K562 (cell line): ENCODE measurements around the gene ELF3. TPM values are rescaled to one million over a fixed set of nuclear protein-coding genes. Genes with fewer than 3 reads are reported as not detected.

Experiments used
- FOXM1 ChIP-seq, 2 experiments: fragments of 450-650 bp in 1 of 2; sonication (generic) in 1 of 2; formaldehyde crosslinking in 1 of 2; IDR thresholded peaks; 2 replicates each; pipeline versions ENCODE4 v1.6.1 to v1.9.0; 2017 to 2022; ENCODE audit warnings: low read depth in 2 of 2, mild to moderate bottlenecking in 2 of 2, missing genetic modification reagents in 1 of 2, moderate library complexity in 1 of 2
- MTF1 ChIP-seq: fragments of 250-450 bp; sonication (Bioruptor Pico); IDR thresholded peaks from 2 replicates; pipeline ENCODE4 v1.9.0; 2021; ENCODE audit warnings: moderate library complexity, mild to moderate bottlenecking, inconsistent platforms, borderline replicate concordance
- MXI1 ChIP-seq: IDR thresholded peaks from 2 replicates; pipeline ENCODE4 v1.6.1; 2011; ENCODE audit warnings: low read depth, mild to moderate bottlenecking, improper control_type of control experiment, low read length
- PHF20 ChIP-seq: fragments of 450-650 bp; IDR thresholded peaks from 2 replicates; pipeline ENCODE4 v1.6.1; 2018; ENCODE audit not compliant: partially characterized antibody
- SAFB2 ChIP-seq: fragments of 200-400 bp; formaldehyde crosslinking; IDR thresholded peaks from 2 replicates; pipeline ENCODE4 v1.6.1; 2018; ENCODE audit warnings: borderline replicate concordance, low read length, low read depth, moderate library complexity; ENCODE audit not compliant: severe bottlenecking
- SOX6 ChIP-seq: fragments of 450-650 bp; IDR thresholded peaks from 2 replicates; pipeline ENCODE4 v1.6.1; 2014; ENCODE audit warnings: mild to moderate bottlenecking
- TCF3 ChIP-seq: sonication (generic); formaldehyde crosslinking; IDR thresholded peaks from 2 replicates; pipeline ENCODE4 v1.4.0; 2020; ENCODE audit warnings: mild to moderate bottlenecking, missing genetic modification reagents
- ZNF174 ChIP-seq: fragments of 250-450 bp; sonication (Bioruptor Pico); IDR thresholded peaks from 2 replicates; pipeline ENCODE4 v1.4.0; 2020; ENCODE audit warnings: mild to moderate bottlenecking
- ZNF589 ChIP-seq: fragments of 200-800 bp; sonication (Bioruptor generic); IDR thresholded peaks from 2 replicates; pipeline ENCODE4 v1.6.1; 2016; ENCODE audit warnings: low read depth, missing genetic modification characterization, missing compliant biosample characterization
- polyA plus RNA-seq, 8 experiments: library from polyadenylated mRNA; depleted of rRNA in 4 of 8; stranded (reverse) in 5 of 8; unstranded in 3 of 8; fragments of >200 nt; fragmentation: Nextera tagmentation in 2 of 8; fragmentation: Illumina TruSeq in 1 of 8; extraction: Ambion mirVana in 2 of 8; extraction: Trizol in 1 of 8; gene quantifications; 2 replicates each; pipeline versions ENCODE4 v1.2.1 to v1.2.3, GENCODE V29; 2011 to 2014; ENCODE audit warnings: inconsistent platforms in 1 of 8, missing spikeins in 1 of 8
- total RNA-seq, 7 experiments: library from RNA; depleted of rRNA in 6 of 7; stranded (reverse); fragments of >200 nt in 6 of 7; fragmentation: Illumina TruSeq in 2 of 7; extraction: Trizol in 2 of 7; gene quantifications; 2 replicates each; pipeline versions ENCODE4 v1.2.1 to v1.2.3, GENCODE V29; 2011 to 2021; ENCODE audit warnings: low replicate concordance in 1 of 7
- TF ChIP-seq, protein P1 (sequence below): fragments of 200-600 bp; sonication (generic); IDR thresholded peaks from one replicate; pipeline ENCODE4 v1.6.1; 2012; ENCODE audit warnings: mild to moderate bottlenecking, low read depth, low read length, inconsistent platforms
- TF ChIP-seq, protein P2 (sequence below): IDR thresholded peaks from 2 replicates; pipeline ENCODE4 v1.6.1; 2011; ENCODE audit not compliant: insufficient read length; ENCODE audit errors: extremely low read depth
- TF ChIP-seq, protein P3 (sequence below): fragments of 250-450 bp; sonication (Bioruptor Pico); IDR thresholded peaks from 2 replicates; pipeline ENCODE4 v1.8.0; 2022; ENCODE audit warnings: inconsistent platforms, mild to moderate bottlenecking, moderate library complexity, borderline replicate concordance

ELF3 gene
- total and polyA plus RNA-seq, 9 of the 15 experiments (the other 6 are each of a cell fraction or from before 2014, with no cell fraction given): 0.03 to 1.2 (median 0.07) TPM; not detected in 4

DNA sequence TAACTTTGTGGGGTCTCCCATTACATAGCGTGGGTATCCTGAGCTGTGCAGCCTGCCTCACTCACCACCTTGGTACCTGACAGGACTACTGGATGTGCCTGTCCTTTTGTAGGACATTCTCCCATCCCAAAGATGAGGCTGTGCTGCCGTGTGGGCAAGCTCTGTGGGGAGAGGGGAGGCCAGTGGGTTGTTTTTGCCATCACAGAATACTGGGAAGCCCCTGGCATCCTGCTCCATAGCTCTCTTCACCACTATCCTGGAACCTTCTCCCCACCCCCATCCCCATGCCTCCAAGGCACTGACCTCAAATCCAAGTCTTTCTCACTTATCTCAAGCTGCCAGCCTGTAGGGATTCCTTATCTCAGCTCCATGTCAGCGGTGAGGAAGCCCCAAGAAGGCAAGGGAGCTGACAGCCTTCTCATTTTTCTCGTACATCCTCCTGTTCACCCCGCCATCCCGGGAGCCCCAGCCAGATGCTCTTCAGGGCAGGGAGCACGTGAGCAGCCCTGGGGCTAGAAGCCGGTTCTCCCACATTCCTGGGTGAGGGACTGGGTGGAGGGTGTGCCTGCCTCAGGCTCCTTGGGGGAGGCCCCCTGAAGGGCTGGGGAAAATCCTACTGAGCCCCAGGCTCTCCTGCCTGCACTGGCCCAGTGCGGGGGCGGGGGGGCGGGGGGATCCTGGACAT, 2.4 kb upstream of the ELF3 start (continued):
- TF ChIP-seq, protein P1, sequence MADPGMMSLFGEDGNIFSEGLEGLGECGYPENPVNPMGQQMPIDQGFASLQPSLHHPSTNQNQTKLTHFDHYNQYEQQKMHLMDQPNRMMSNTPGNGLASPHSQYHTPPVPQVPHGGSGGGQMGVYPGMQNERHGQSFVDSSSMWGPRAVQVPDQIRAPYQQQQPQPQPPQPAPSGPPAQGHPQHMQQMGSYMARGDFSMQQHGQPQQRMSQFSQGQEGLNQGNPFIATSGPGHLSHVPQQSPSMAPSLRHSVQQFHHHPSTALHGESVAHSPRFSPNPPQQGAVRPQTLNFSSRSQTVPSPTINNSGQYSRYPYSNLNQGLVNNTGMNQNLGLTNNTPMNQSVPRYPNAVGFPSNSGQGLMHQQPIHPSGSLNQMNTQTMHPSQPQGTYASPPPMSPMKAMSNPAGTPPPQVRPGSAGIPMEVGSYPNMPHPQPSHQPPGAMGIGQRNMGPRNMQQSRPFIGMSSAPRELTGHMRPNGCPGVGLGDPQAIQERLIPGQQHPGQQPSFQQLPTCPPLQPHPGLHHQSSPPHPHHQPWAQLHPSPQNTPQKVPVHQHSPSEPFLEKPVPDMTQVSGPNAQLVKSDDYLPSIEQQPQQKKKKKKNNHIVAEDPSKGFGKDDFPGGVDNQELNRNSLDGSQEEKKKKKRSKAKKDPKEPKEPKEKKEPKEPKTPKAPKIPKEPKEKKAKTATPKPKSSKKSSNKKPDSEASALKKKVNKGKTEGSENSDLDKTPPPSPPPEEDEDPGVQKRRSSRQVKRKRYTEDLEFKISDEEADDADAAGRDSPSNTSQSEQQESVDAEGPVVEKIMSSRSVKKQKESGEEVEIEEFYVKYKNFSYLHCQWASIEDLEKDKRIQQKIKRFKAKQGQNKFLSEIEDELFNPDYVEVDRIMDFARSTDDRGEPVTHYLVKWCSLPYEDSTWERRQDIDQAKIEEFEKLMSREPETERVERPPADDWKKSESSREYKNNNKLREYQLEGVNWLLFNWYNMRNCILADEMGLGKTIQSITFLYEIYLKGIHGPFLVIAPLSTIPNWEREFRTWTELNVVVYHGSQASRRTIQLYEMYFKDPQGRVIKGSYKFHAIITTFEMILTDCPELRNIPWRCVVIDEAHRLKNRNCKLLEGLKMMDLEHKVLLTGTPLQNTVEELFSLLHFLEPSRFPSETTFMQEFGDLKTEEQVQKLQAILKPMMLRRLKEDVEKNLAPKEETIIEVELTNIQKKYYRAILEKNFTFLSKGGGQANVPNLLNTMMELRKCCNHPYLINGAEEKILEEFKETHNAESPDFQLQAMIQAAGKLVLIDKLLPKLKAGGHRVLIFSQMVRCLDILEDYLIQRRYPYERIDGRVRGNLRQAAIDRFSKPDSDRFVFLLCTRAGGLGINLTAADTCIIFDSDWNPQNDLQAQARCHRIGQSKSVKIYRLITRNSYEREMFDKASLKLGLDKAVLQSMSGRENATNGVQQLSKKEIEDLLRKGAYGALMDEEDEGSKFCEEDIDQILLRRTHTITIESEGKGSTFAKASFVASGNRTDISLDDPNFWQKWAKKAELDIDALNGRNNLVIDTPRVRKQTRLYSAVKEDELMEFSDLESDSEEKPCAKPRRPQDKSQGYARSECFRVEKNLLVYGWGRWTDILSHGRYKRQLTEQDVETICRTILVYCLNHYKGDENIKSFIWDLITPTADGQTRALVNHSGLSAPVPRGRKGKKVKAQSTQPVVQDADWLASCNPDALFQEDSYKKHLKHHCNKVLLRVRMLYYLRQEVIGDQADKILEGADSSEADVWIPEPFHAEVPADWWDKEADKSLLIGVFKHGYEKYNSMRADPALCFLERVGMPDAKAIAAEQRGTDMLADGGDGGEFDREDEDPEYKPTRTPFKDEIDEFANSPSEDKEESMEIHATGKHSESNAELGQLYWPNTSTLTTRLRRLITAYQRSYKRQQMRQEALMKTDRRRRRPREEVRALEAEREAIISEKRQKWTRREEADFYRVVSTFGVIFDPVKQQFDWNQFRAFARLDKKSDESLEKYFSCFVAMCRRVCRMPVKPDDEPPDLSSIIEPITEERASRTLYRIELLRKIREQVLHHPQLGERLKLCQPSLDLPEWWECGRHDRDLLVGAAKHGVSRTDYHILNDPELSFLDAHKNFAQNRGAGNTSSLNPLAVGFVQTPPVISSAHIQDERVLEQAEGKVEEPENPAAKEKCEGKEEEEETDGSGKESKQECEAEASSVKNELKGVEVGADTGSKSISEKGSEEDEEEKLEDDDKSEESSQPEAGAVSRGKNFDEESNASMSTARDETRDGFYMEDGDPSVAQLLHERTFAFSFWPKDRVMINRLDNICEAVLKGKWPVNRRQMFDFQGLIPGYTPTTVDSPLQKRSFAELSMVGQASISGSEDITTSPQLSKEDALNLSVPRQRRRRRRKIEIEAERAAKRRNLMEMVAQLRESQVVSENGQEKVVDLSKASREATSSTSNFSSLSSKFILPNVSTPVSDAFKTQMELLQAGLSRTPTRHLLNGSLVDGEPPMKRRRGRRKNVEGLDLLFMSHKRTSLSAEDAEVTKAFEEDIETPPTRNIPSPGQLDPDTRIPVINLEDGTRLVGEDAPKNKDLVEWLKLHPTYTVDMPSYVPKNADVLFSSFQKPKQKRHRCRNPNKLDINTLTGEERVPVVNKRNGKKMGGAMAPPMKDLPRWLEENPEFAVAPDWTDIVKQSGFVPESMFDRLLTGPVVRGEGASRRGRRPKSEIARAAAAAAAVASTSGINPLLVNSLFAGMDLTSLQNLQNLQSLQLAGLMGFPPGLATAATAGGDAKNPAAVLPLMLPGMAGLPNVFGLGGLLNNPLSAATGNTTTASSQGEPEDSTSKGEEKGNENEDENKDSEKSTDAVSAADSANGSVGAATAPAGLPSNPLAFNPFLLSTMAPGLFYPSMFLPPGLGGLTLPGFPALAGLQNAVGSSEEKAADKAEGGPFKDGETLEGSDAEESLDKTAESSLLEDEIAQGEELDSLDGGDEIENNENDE: no peak
- TF ChIP-seq, protein P2, sequence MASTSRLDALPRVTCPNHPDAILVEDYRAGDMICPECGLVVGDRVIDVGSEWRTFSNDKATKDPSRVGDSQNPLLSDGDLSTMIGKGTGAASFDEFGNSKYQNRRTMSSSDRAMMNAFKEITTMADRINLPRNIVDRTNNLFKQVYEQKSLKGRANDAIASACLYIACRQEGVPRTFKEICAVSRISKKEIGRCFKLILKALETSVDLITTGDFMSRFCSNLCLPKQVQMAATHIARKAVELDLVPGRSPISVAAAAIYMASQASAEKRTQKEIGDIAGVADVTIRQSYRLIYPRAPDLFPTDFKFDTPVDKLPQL: no peak
- no peak for TF ChIP-seq MTF1 (CRISPR knock-in tag)
- peak; percentile 80 for TF ChIP-seq FOXM1 (IDR thresholded peaks at IDR 0.05; ENCODE audit: low read depth)
- no peak for TF ChIP-seq FOXM1 (CRISPR knock-in tag; IDR thresholded peaks at IDR 0.05; ENCODE audit: low read depth)
- no peak for TF ChIP-seq MXI1
- TF ChIP-seq ZNF174 (CRISPR knock-in tag): no peak
- peak; percentile 90 for TF ChIP-seq SOX6
- TF ChIP-seq ZNF589 (CRISPR knock-in tag): peak; percentile 95
- TF ChIP-seq PHF20: no peak
- TF ChIP-seq, protein P3, sequence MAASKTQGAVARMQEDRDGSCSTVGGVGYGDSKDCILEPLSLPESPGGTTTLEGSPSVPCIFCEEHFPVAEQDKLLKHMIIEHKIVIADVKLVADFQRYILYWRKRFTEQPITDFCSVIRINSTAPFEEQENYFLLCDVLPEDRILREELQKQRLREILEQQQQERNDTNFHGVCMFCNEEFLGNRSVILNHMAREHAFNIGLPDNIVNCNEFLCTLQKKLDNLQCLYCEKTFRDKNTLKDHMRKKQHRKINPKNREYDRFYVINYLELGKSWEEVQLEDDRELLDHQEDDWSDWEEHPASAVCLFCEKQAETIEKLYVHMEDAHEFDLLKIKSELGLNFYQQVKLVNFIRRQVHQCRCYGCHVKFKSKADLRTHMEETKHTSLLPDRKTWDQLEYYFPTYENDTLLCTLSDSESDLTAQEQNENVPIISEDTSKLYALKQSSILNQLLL (CRISPR knock-in tag): no peak
- TF ChIP-seq SAFB2: no peak
- peak; percentile 95 for TF ChIP-seq TCF3
